ENCODE results near the gene VTI1A. TPM values are rescaled to one million over a fixed set of nuclear protein-coding genes. Genes with fewer than 3 reads are reported as not detected.
"Not testable (repeated sequence)": the region's sequence is repeated elsewhere in the genome, so short reads cannot be mapped to it uniquely, and the experiment has no call there.

Gene VTI1A
- total and polyA plus RNA-seq, 7 donors = 9.9 to 31.5 (median 20.1) TPM

- Histone ChIP-seq H3K4me1 (no peaks in the 10 kb centered on the region), H3K36me3 (ENCODE audit: insufficient read depth in 1 of 2, low read depth in 1 of 2) (no peaks in the 10 kb centered on the region), H3K27me3 (ENCODE audit: insufficient read depth in 3 of 3, low read length in 2 of 3) (no peaks in the 10 kb centered on the region), H3K9me3 (no peaks in the 10 kb centered on the region), H3K27ac (no peak overlapping the region), H3K4me3 (no peak overlapping the region)
- WGBS, 3 donors = 92 to 96% (median 95%) methylated on average over 5 of the region's 5 CpGs
- no peak for DNase-seq
- TF ChIP-seq, protein P1, sequence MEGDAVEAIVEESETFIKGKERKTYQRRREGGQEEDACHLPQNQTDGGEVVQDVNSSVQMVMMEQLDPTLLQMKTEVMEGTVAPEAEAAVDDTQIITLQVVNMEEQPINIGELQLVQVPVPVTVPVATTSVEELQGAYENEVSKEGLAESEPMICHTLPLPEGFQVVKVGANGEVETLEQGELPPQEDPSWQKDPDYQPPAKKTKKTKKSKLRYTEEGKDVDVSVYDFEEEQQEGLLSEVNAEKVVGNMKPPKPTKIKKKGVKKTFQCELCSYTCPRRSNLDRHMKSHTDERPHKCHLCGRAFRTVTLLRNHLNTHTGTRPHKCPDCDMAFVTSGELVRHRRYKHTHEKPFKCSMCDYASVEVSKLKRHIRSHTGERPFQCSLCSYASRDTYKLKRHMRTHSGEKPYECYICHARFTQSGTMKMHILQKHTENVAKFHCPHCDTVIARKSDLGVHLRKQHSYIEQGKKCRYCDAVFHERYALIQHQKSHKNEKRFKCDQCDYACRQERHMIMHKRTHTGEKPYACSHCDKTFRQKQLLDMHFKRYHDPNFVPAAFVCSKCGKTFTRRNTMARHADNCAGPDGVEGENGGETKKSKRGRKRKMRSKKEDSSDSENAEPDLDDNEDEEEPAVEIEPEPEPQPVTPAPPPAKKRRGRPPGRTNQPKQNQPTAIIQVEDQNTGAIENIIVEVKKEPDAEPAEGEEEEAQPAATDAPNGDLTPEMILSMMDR (IDR thresholded peaks at IDR 0.05) = no peak
- intact Hi-C loops (cut with DNase I) = no loop called here
- ATAC-seq = no peak
These were observed 410.5 kb downstream of the VTI1A start for GRCh38 chr10:112857493-112857892.

DNA sequence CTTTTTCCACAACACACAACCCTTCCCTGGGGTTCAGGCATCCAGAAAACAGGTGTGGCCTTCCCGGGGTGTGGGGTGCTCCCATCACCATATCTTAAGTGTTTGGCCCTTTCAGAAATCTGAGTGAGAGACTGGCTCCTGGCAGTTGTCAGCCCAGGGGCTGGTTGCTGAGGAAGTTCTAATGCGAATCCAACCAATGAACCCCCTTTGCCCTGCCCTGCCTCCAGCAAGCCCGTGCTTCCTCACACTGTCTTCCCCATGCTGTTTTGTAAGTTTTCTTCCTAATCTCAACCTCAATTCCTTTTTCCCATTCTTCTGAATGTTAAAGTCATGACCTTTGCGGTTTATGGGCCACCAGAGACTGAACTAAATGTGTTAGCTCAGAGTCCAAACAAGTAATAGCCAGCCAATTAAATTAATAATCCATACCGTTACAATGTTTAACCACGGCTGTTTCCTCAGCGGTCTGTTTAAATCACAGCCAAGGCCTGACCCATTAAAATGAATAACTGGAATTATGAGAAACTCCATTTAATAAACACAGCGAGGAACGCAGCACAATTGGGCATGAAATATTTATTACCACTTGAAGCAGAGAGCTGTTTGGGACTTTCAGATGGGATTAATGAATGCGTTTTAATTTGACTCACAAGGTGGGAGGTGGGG, 412.1 kb downstream of the VTI1A start:
- Histone ChIP-seq H3K27ac (no peak overlapping the region), H3K4me1 (no peaks in the 10 kb centered on the region), H3K27me3 (ENCODE audit: insufficient read depth in 3 of 3, low read length in 2 of 3) (no peaks in the 10 kb centered on the region), H3K9me3 (peaks cover 8% of the 10 kb centered on the region), H3K36me3 (ENCODE audit: insufficient read depth in 1 of 2, low read depth in 1 of 2) (no peaks in the 10 kb centered on the region), H3K4me3 (no peak overlapping the region)
- no peak for ATAC-seq
- 33 to 35% (median 34%) methylated on average over 10 of the region's 10 CpGs for WGBS, 3 donors
- no peak for DNase-seq
- intact Hi-C loops (cut with DNase I) = no loop called here
- TF ChIP-seq, protein P1 (IDR thresholded peaks at IDR 0.05) = no peak

DNA sequence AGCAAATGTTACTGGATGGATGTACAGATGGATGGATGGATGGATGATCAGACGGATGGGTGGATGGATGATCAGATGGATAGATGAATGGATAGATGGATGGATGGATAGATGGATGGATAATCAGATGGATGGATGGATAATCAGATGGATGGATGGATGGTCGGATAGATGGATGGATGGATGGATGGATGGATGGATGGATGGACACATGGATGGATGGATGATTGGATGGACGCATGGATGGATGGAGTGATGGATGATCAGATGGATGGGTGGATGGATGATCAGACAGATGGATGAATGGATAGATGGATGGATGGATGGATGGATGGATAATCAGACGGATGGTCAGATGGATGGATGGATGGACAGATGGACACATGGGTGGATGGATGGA, 412.8 kb downstream of the VTI1A start:
- no peak overlapping the region for H3K27ac ChIP-seq
- no peaks in the 10 kb centered on the region for H3K27me3 ChIP-seq (ENCODE audit: insufficient read depth in 3 of 3, low read length in 2 of 3)
- WGBS, 3 donors = 93 to 94% (median 94%) methylated on average over 4 of the region's 4 CpGs
- no peaks in the 10 kb centered on the region for H3K36me3 ChIP-seq (ENCODE audit: insufficient read depth in 1 of 2, low read depth in 1 of 2)
- intact Hi-C loops (cut with DNase I) = no loop called here
- no peaks in the 10 kb centered on the region for H3K4me1 ChIP-seq
- DNase-seq (no peak), ATAC-seq (no peak)
- TF ChIP-seq, protein P1 (IDR thresholded peaks at IDR 0.05) = no peak
- H3K9me3 ChIP-seq = peaks cover 14% of the 10 kb centered on the region
- no peak overlapping the region for H3K4me3 ChIP-seq

DNA sequence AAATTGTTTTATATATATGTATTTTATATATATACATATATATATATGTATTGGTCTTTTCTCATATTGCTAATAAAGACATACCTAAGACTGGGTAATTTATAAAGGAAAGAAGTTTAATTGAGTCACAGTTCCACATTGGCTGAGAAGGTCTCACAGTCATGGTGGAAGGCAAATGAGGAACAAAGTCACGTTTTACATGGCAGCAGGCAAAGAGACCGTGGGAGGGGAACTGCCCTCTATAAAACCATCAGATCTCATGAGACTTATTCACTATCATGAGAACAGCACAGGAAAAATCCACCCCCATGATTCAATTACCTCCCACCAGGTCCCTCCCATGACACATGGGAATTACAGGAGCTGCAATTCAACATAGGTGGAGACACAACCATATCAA, 416.4 kb downstream of the VTI1A start:
- H3K27ac ChIP-seq; ATAC-seq; H3K27me3 ChIP-seq (ENCODE audit: insufficient read depth in 3 of 3, low read length in 2 of 3); intact Hi-C loops (cut with DNase I); H3K4me1 ChIP-seq; H3K4me3 ChIP-seq; H3K36me3 ChIP-seq (ENCODE audit: insufficient read depth in 1 of 2, low read depth in 1 of 2); DNase-seq: not testable (repeated sequence)
- peaks cover 14% of the 10 kb centered on the region for H3K9me3 ChIP-seq
- 88 to 96% (median 92%) methylated on average over 2 of the region's 2 CpGs for WGBS, 3 donors

Other genes starting within 250 kb of the VTI1A start
- gene TECTB, start 163.8 kb upstream of the VTI1A start, total RNA-seq = not detected
- not detected for gene TECTB, start 163.8 kb upstream of the VTI1A start, polyA plus RNA-seq
- gene ACSL5, start 73.1 kb upstream of the VTI1A start, total RNA-seq = 1 to 10 TPM; 2.2 to 4.5 (median 3.7) TPM
- 1 to 10 TPM; 2.2 to 3.4 (median 2.6) TPM for gene ACSL5, start 73.1 kb upstream of the VTI1A start, polyA plus RNA-seq
- 10 to 100 TPM; 10.8 to 15.3 (median 13.9) TPM for gene ZDHHC6, start 301 bp upstream of the VTI1A start, total RNA-seq
- 10 to 100 TPM; 10.7 to 27.7 (median 26.4) TPM for gene ZDHHC6, start 301 bp upstream of the VTI1A start, polyA plus RNA-seq